D721Med (cell line): Measurements from ENCODE around the gene CA10.

Experiments
- DNase-seq: peaks from one replicate; pipeline ENCODE4 v3.0.0; 2011; ENCODE audit warnings: low spot score; ENCODE audit not compliant: insufficient read length
- FAIRE-seq: peaks from 2 replicates; lab custom pipeline; 2011; peaks lifted over from hg19 to GRCh38; lab: Jason Lieb, UNC
- CTCF ChIP-seq: IDR thresholded peaks from 2 replicates; pipeline ENCODE4 v1.5.1; 2012; ENCODE audit warnings: mild to moderate bottlenecking, control low read depth; ENCODE audit not compliant: insufficient read depth; ENCODE audit errors: missing control alignments

Gene CA10

GRCh38 chr17:51601622-51602261 is 556.8 kb downstream of the CA10 start:
- TF ChIP-seq CTCF: no peak
- DNase-seq: no peak
- no peak for FAIRE-seq

GRCh38 chr17:51598824-51599223 is 559.7 kb downstream of the CA10 start:
- no peak for DNase-seq
- no peak for TF ChIP-seq CTCF
- no peak for FAIRE-seq

- no peak for TF ChIP-seq CTCF
- DNase-seq (no peak), FAIRE-seq (no peak)
Measured at GRCh38 chr17:51597345-51597744, 561.2 kb downstream of the CA10 start.

GRCh38 chr17:51595826-51596398 is 562.6 kb downstream of the CA10 start:
- DNase-seq: no peak
- no peak for TF ChIP-seq CTCF
- no peak for FAIRE-seq

GRCh38 chr17:51590071-51590656 is 568.4 kb downstream of the CA10 start:
- FAIRE-seq (no peak), DNase-seq (no peak)
- TF ChIP-seq CTCF: no peak

- no peak for TF ChIP-seq CTCF
- no peak for FAIRE-seq
- DNase-seq: no peak
Measured at GRCh38 chr17:51588063-51588462, 570.5 kb downstream of the CA10 start.

- no peak for FAIRE-seq
Measured at GRCh38 chr17:51587516-51587915, 571.0 kb downstream of the CA10 start.

More at GRCh38 chr17:51587516-51587915, 571.0 kb downstream of the CA10 start:
- no peak for TF ChIP-seq CTCF
- DNase-seq: no peak
